Cardiac muscle cell (in vitro differentiated cells and primary cell): ENCODE results near the gene MUC15. TPM values are rescaled to one million over a fixed set of nuclear protein-coding genes. Genes with fewer than 3 reads are reported as not detected.
"Not testable (repeated sequence)": the region's sequence is repeated elsewhere in the genome, so short reads cannot be mapped to it uniquely, and the experiment has no call there.

Experiments used
- DNase-seq, 2 donors: peaks; one replicate each; pipeline versions ENCODE4 v3.0.0 to v3.0.0-alpha.2; 2010 to 2017; ENCODE audit warnings: low read depth in 1 of 2, low spot score in 1 of 2
- H3K27ac ChIP-seq: fragments of 200-600 bp; sonication (generic); 2 replicates; pipeline ENCODE4 v1.5.1; 2016
- H3K27me3 ChIP-seq: fragments of 200-600 bp; sonication (generic); 2 replicates; pipeline ENCODE4 v1.6.0; 2016; ENCODE audit warnings: control low read depth
- H3K36me3 ChIP-seq: fragments of 200-600 bp; sonication (generic); 2 replicates; pipeline ENCODE4 v1.5.1; 2016; ENCODE audit warnings: control low read depth
- H3K4me1 ChIP-seq: fragments of 200-600 bp; sonication (generic); 2 replicates; pipeline ENCODE4 v1.8.1; 2017; ENCODE audit warnings: low read depth, mild to moderate bottlenecking, mixed run types
- H3K4me3 ChIP-seq: fragments of 200-600 bp; sonication (generic); 2 replicates; pipeline ENCODE4 v1.5.1; 2016; ENCODE audit warnings: mild to moderate bottlenecking
- H3K9me3 ChIP-seq: fragments of 200-600 bp; sonication (generic); 2 replicates; pipeline ENCODE4 v1.5.1; 2017; ENCODE audit warnings: low read depth, mild to moderate bottlenecking, control low read depth
- polyA plus RNA-seq: library from polyadenylated mRNA; unstranded; fragments of >200 nt; fragmentation: Nextera tagmentation; extraction: Ambion mirVana; gene quantifications from 2 replicates; pipeline ENCODE4 v1.2.1, GENCODE V29; 2016
- total RNA-seq: library from RNA; depleted of rRNA; stranded (reverse); fragments of >200 nt; gene quantifications from 2 replicates; pipeline ENCODE4 v1.2.3, GENCODE V29; 2016
- TF ChIP-seq, protein P1 (sequence below): IDR thresholded peaks from 2 replicates; pipeline ENCODE4 v1.5.1; 2012; ENCODE audit warnings: low read depth, mild to moderate bottlenecking, low read length

MUC15 gene
- total and polyA plus RNA-seq, 2 experiments from 2014 or later = not detected

GRCh38 chr11:26608507-26609146, 36.6 kb upstream of the MUC15 start:
- Histone ChIP-seq H3K4me3 (no peak overlapping the region), H3K27ac (no peak overlapping the region), H3K9me3 (no peaks in the 10 kb centered on the region), H3K27me3 (no peaks in the 10 kb centered on the region), H3K36me3 (no peaks in the 10 kb centered on the region), H3K4me1 (no peaks in the 10 kb centered on the region)
- TF ChIP-seq, protein P1, sequence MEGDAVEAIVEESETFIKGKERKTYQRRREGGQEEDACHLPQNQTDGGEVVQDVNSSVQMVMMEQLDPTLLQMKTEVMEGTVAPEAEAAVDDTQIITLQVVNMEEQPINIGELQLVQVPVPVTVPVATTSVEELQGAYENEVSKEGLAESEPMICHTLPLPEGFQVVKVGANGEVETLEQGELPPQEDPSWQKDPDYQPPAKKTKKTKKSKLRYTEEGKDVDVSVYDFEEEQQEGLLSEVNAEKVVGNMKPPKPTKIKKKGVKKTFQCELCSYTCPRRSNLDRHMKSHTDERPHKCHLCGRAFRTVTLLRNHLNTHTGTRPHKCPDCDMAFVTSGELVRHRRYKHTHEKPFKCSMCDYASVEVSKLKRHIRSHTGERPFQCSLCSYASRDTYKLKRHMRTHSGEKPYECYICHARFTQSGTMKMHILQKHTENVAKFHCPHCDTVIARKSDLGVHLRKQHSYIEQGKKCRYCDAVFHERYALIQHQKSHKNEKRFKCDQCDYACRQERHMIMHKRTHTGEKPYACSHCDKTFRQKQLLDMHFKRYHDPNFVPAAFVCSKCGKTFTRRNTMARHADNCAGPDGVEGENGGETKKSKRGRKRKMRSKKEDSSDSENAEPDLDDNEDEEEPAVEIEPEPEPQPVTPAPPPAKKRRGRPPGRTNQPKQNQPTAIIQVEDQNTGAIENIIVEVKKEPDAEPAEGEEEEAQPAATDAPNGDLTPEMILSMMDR = no peak
- DNase-seq = no peak

DNA sequence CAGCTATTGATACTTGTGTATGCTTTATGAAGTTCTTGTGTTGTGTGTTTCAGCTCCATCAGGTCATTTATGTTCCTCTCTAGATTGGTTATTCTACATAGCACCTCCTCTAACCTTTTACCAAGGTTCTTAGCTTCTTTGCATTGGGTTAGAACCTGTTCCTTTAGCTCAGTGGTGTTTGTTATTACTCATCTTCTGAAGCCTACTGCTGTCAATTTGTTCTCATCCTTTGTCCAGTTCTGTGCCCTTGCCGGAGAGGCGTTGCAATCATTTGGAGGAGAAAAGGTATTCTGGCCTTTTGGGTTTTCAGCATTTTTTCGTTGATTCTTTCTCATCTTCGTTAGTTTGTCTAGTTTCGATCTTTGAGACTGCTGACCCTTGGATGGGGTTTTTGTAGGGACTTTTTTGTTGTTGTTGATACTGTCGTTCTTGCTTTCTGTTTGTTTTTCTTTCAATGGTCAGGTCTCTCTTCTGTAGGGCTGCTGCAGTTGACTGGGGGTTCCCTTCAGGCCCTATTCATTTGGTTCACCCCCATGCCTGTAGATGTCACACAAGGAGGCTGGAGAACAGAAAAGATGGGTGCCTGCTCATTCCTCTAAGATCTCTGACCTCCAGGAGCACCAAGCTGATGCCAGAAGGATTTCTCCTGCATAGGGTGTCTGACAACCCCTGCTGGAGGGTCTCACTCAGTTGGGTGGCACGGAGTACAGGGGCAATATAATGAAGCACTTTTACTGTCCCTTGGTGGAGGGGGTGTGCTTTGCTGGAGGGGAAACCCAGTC, 35.9 kb upstream of the MUC15 start:
- no peaks in the 10 kb centered on the region for H3K4me1 ChIP-seq
- TF ChIP-seq, protein P1 = no peak

GRCh38 chr11:26599876-26600434, 27.9 kb upstream of the MUC15 start:
- no peaks in the 10 kb centered on the region for H3K4me1 ChIP-seq
- H3K9me3 ChIP-seq = no peaks in the 10 kb centered on the region
- TF ChIP-seq, protein P1 = no peak
- H3K4me3 ChIP-seq = no peak overlapping the region
- DNase-seq = no peak
- H3K36me3 ChIP-seq = no peaks in the 10 kb centered on the region
- H3K27me3 ChIP-seq = no peaks in the 10 kb centered on the region
- H3K27ac ChIP-seq = no peak overlapping the region

More for the DNA sequence above, 35.9 kb upstream of the MUC15 start:
- Histone ChIP-seq H3K9me3 (no peaks in the 10 kb centered on the region), H3K36me3 (no peaks in the 10 kb centered on the region), H3K27me3 (no peaks in the 10 kb centered on the region), H3K27ac (no peak overlapping the region), H3K4me3 (no peak overlapping the region)
- no peak for DNase-seq

DNA sequence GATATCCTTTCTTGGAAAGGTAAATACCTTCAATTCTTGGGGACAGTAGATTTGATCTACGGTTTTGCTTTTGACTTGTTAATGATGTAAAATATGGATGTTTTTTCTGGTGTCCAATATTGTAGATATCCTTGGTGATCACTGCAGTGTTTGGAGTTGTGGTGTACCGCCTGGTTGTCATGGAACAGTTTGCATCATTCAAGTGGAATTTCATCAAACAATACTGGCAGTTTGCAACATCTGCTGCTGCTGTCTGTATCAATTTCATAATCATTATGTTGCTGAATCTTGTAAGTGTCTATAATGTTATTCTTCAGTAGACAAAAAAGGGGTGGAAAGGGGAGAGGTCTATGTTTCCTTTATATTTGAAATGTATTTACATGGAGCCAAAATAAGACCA, 27.4 kb upstream of the MUC15 start:
- no peaks in the 10 kb centered on the region for H3K4me1 ChIP-seq
- no peaks in the 10 kb centered on the region for H3K36me3 ChIP-seq
- H3K27ac ChIP-seq = no peak overlapping the region
- no peaks in the 10 kb centered on the region for H3K27me3 ChIP-seq
- no peak overlapping the region for H3K4me3 ChIP-seq
- DNase-seq = peak in 1 of 2 donors; percentile 49
- no peaks in the 10 kb centered on the region for H3K9me3 ChIP-seq
- TF ChIP-seq, protein P1 = no peak

DNA sequence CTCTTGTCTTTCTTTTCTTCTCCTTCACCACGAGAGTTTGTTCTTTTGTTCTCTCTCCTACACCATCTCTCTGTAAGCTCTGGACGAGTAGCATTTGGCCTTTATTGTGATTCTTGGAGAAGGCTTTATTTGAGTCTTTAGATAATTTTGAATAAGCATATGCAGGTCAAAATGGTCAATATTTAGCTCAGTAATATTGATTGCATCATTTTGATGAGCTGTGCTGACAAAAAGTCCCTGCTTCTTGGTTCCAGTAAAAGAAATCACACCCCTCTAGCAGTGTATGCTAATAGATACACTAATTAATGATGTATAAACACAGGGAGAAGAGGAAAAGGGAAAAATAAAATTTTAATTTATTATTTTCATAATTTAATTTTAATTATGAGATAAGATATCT, 25.8 kb upstream of the MUC15 start:
- no peaks in the 10 kb centered on the region for H3K9me3 ChIP-seq
- H3K4me3 ChIP-seq = no peak overlapping the region
- H3K4me1 ChIP-seq = no peaks in the 10 kb centered on the region
- no peaks in the 10 kb centered on the region for H3K27me3 ChIP-seq
- TF ChIP-seq, protein P1 = no peak
- DNase-seq = no peak
- no peaks in the 10 kb centered on the region for H3K36me3 ChIP-seq
- H3K27ac ChIP-seq = no peak overlapping the region

DNA sequence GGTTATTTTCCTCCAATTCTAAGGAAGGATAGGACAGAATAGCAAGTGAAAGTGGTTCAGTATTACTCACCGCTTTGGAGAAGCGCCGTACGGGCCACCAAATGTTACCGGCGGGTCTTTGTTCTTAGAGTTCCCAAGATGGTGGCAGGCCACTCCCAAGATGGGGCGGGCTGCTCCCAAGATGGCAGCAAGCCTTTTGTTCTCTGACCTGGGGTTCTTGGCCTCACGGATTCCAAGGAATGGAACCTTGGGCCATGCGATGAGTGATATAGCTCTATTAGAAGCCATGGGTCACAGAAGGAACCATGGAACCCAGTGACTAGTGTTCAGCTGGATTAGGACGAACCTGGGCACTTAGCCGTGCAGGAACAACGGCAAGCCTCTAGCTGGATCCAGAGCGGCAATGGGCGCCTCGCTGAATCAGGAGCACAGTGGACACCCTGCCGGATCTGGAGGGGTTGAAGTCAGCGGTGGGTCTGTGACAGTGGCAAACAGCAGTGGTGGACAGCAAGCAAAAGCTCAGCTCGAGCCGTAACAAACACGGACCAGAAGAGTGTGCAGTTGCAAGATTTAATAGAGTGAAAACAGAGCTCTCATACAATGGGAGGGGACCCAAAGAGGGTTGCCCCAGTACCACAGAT, 25.1 kb upstream of the MUC15 start:
- not testable (repeated sequence) for H3K4me1 ChIP-seq, H3K27ac ChIP-seq, H3K4me3 ChIP-seq, H3K27me3 ChIP-seq, H3K36me3 ChIP-seq, DNase-seq, H3K9me3 ChIP-seq

GRCh38 chr11:26595207-26595865, 23.3 kb upstream of the MUC15 start:
- not testable (repeated sequence) for H3K4me1 ChIP-seq, DNase-seq, H3K27me3 ChIP-seq, H3K36me3 ChIP-seq, H3K27ac ChIP-seq, H3K9me3 ChIP-seq, H3K4me3 ChIP-seq
